ENCODE measurements around the gene CHD6. TPM values are rescaled to one million over a fixed set of nuclear protein-coding genes. Genes with fewer than 3 reads are reported as not detected.

The CHD6 gene
- total RNA-seq, 1 experiment from 2014 or later: 26.6 TPM

DNA sequence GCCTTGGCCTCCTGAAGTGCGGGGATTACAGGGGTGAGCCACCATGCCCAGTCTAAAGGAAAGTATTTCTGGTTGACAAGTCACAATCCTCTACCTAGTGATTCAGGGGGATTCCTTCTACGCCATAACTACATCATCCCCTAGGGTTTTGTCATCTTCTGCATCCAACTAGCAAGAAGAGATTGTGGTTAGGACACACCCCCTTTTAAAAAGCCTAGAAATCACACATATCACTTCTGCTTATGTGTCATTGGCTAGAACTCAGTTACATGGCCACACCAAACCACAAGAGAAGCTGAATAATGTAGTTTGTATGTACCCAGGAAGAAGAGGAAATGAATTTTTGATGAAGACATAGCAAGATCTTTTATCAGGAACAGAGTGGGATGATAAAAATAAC lies 14.7 kb upstream of the CHD6 start (continued):
- TF ChIP-seq RAD21 (IDR thresholded peaks at IDR 0.05; ENCODE audit: low read depth) (no peak), SRF (IDR thresholded peaks at IDR 0.05; ENCODE audit: low read depth) (no peak), POLR2A (IDR thresholded peaks at IDR 0.05; ENCODE audit: borderline replicate concordance, extremely low read depth, insufficient read depth, insufficient read length) (no peak), ELF1 (IDR thresholded peaks at IDR 0.05; ENCODE audit: borderline replicate concordance, low read depth) (no peak), EZH2 (IDR thresholded peaks at IDR 0.05) (no peak), POLR2AphosphoS5 (IDR thresholded peaks at IDR 0.05; ENCODE audit: low read depth, low read length) (no peak), CBX3 (IDR thresholded peaks at IDR 0.05; ENCODE audit: low read depth) (no peak), SIN3A (IDR thresholded peaks at IDR 0.05; ENCODE audit: low read depth) (no peak), JUND (IDR thresholded peaks at IDR 0.05) (no peak), EGR1 (IDR thresholded peaks at IDR 0.05; ENCODE audit: low read depth) (no peak)
- TF ChIP-seq, protein P1, sequence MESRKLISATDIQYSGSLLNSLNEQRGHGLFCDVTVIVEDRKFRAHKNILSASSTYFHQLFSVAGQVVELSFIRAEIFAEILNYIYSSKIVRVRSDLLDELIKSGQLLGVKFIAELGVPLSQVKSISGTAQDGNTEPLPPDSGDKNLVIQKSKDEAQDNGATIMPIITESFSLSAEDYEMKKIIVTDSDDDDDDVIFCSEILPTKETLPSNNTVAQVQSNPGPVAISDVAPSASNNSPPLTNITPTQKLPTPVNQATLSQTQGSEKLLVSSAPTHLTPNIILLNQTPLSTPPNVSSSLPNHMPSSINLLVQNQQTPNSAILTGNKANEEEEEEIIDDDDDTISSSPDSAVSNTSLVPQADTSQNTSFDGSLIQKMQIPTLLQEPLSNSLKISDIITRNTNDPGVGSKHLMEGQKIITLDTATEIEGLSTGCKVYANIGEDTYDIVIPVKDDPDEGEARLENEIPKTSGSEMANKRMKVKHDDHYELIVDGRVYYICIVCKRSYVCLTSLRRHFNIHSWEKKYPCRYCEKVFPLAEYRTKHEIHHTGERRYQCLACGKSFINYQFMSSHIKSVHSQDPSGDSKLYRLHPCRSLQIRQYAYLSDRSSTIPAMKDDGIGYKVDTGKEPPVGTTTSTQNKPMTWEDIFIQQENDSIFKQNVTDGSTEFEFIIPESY (IDR thresholded peaks at IDR 0.05; ENCODE audit: extremely low read depth, insufficient replicate concordance, low read length): no peak
- TF ChIP-seq, protein P2, sequence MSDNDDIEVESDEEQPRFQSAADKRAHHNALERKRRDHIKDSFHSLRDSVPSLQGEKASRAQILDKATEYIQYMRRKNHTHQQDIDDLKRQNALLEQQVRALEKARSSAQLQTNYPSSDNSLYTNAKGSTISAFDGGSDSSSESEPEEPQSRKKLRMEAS (IDR thresholded peaks at IDR 0.05): no peak

DNA sequence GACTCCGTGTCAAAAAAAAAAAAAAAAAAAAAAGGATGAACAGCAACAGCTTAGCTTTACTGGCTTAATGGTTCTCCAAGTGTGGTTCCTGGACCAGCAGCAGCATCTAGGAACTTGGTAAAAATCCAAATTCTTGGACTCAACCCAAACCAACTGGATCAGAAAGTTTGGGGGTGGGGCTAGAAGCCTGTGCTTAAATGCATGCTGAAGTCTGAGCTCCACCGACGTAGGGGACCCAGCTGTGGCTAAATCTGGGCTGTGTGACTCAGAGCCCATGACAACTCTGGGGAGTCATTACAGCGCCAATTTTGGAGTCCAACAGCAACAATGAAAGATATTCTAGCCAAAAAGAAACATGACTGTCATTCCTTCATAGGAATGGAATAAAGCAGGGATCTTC lies 13.6 kb upstream of the CHD6 start:
- RAD21 ChIA-PET (ENCODE audit: low non-redundant PET in 1 of 2, low total read pairs in 2 of 2, uncharacterized antibody in 2 of 2, unreplicated experiment in 2 of 2): no interaction called here
- Histone ChIP-seq H3K4me3 (replicated peaks in 1 of 2; ENCODE audit: low read depth in 1 of 2, low read length in 2 of 2) (no peak overlapping the region), H3K9me2 (ENCODE audit: insufficient read depth) (no peaks in the 10 kb centered on the region), H3K27ac (ENCODE audit: low read depth, low read length) (no peak overlapping the region), H3K27me3 (ENCODE audit: insufficient read depth, low read length) (peaks cover 3% of the 10 kb centered on the region; the same call in 1 of the 2 replicates), H3K79me2 (ENCODE audit: insufficient read depth, low read length) (no peaks in the 10 kb centered on the region), H3K9me3 (ENCODE audit: control insufficient read depth in 1 of 2, insufficient read depth in 1 of 2, low read depth in 1 of 2, low read length in 2 of 2) (no peaks in the 10 kb centered on the region), H3K36me3 (ENCODE audit: control insufficient read depth in 1 of 2, insufficient read depth in 2 of 2, low read length in 2 of 2) (no peaks in the 10 kb centered on the region; a peak in 1 of 4 replicates), H4K20me1 (ENCODE audit: insufficient read depth) (no peaks in the 10 kb centered on the region), H3K4me2 (ENCODE audit: low read length) (no peak overlapping the region), H2AFZ (ENCODE audit: low read depth, low read length, poor library complexity, severe bottlenecking) (no peak overlapping the region), H3K4me1 (ENCODE audit: control insufficient read depth in 1 of 2, insufficient read depth in 2 of 2, low read length in 2 of 2) (no peaks in the 10 kb centered on the region), H3K9ac (ENCODE audit: low read length) (no peak overlapping the region)
- ATAC-seq (no peak), DNase-seq (ENCODE audit: low read depth, low spot score) (no peak)
- no TSS peak for BruUV-seq (replicated peaks)
- CTCF ChIA-PET: no interaction called here
- intact Hi-C loops (cut with micrococcal nuclease): no loop called here
- POLR2A ChIA-PET: no interaction called here
- TF ChIP-seq YY1 (IDR thresholded peaks at IDR 0.05; ENCODE audit: extremely low read depth, insufficient replicate concordance, low read depth, low read length): no peak
- TF ChIP-seq, protein P2 (IDR thresholded peaks at IDR 0.05): no peak

Measured in HCT116 (cell line).